Measurements from ENCODE around the gene SAP30. TPM values are rescaled to one million over a fixed set of nuclear protein-coding genes. Genes with fewer than 3 reads are reported as not detected.

The SAP30 gene
- total and polyA plus RNA-seq, 2 of the 4 experiments (the other 2 are of a cell fraction) = 3.8 to 11.7 TPM

Other genes with a start within 250 kb of the SAP30 start
- 31.2 and 43.9 TPM in 2 replicates for gene GALNT7, start 202.1 kb upstream of the SAP30 start, total RNA-seq (2012; rRNA removed)
- gene GALNT7, start 202.1 kb upstream of the SAP30 start, polyA plus RNA-seq (2012; rRNA removed) = 14.3 and 19.1 TPM in 2 replicates
- gene HMGB2, start 36.6 kb upstream of the SAP30 start, total RNA-seq (2012; rRNA removed) = 49.3 and 112 TPM in 2 replicates
- gene HMGB2, start 36.6 kb upstream of the SAP30 start, polyA plus RNA-seq (2012; rRNA removed) = 83.2 and 106 TPM in 2 replicates
- under 0.01 TPM in 2 replicates for gene SCRG1, start 28.2 kb downstream of the SAP30 start, total RNA-seq (2012; rRNA removed)
- 0.22 and 0.23 TPM in 2 replicates for gene SCRG1, start 28.2 kb downstream of the SAP30 start, polyA plus RNA-seq (2012; rRNA removed)
- 0.36 and 0.56 TPM in 2 replicates for gene HAND2, start 159.3 kb downstream of the SAP30 start, total RNA-seq (2012; rRNA removed)
- 0.67 and 0.97 TPM in 2 replicates for gene HAND2, start 159.3 kb downstream of the SAP30 start, polyA plus RNA-seq (2012; rRNA removed)